NCI-H446 treated with DMSO at 0.1 percent for 48 hours (cell line): Measurements from ENCODE around the gene SHROOM3.
"Not testable (repeated sequence)": the region's sequence is repeated elsewhere in the genome, so short reads cannot be mapped to it uniquely, and the experiment has no call there.

Source experiments
- DNase-seq: peaks from one replicate; lab custom pipeline; 2025; lab: John Stamatoyannopoulos, UW

SHROOM3 gene

DNA sequence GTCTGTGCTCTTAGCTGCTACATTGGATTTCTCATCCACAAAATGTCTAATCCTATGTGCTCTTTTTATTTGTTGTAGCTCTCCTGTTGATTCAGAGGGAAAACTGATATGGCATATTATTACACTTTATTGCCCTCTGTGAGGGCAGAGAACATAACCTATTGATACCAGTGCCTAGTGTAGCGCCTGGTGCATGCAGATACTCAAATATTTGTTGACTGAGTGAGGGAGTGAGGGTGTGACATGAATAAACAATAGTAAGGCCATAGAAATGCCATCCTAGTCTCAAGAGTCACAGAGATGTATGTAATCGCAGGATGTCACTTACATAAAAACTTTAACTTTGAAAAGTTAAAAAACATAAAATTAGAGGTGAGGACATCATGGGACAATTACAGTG, 159.1 kb downstream of the SHROOM3 start:
- DNase-seq = no peak

- no peak for DNase-seq
Measured at GRCh38 chr4:76595435-76595834, 160.4 kb downstream of the SHROOM3 start.

GRCh38 chr4:76596713-76597112, 161.7 kb downstream of the SHROOM3 start:
- no peak for DNase-seq

- DNase-seq = no peak
Measured at GRCh38 chr4:76597423-76597979, 162.5 kb downstream of the SHROOM3 start.

GRCh38 chr4:76600447-76600846, 165.4 kb downstream of the SHROOM3 start:
- no peak for DNase-seq

DNA sequence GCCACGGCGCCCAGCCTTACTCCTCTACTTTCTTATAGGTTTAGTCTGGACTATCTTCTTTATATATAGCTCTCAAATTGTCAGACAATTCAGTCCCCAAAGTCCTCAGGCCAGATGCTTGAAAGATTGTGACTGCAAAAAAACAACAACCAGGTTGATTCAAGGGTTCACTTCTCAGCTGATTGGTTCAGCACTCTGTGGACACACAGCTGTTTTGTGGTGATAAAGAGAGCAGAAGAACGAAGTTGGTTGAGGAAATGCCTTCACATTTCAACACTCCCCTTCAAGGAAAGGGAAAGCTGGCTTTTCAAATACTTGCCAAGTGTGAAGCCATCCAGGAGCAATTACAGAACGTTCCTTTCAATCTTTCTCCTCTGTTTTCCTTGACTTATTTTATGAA, 166.8 kb downstream of the SHROOM3 start:
- DNase-seq = no peak

DNA sequence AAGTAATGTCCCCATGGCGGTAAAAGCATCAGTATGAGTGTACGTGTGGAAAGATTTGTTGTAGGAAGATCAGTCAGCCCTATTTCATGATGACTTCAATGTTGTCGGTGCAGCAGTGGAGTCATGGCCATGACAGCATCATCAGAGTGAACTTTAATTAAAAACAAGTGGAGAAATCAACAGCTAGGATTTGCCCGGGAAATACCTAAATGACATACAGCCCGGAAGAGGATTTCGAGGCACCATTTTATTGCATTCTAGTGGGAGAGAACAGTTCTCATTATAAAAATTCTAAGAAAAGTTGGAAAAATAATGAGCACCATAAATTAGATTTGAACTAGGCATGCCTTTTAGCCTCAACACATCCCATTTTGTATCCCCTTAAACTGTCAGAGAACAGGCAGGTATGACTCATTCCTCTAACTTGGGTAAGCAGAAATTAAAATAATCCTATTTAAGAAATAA, 170.1 kb downstream of the SHROOM3 start:
- DNase-seq = no peak

DNA sequence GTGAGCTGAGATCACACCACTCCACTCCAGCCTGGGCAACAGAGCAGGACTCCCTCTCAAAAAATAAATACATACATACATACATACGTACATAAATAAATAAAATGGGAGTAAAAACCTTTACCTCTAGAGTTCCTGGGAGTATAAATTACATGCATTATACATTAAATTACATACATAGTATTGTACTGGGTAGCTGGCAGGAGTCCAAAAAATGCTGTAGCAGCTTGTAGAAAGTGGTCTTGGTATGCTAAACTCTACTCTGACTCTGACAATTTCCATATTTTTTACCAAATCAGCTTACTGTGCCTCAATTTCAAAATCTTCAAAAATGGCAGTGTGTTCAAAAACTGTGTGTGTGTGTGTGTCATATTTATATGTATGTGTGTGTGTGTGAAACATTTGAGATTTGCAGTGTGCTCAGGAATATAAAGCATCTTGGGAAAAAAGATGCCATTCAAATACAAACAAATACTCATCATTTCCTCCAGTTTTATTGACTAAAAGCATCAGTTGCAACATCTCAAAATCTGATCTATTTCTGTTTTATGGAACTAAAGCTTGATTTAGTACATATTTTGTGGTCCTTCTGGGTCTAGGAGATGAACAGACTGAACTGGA, 171.7 kb downstream of the SHROOM3 start:
- DNase-seq = no peak

DNA sequence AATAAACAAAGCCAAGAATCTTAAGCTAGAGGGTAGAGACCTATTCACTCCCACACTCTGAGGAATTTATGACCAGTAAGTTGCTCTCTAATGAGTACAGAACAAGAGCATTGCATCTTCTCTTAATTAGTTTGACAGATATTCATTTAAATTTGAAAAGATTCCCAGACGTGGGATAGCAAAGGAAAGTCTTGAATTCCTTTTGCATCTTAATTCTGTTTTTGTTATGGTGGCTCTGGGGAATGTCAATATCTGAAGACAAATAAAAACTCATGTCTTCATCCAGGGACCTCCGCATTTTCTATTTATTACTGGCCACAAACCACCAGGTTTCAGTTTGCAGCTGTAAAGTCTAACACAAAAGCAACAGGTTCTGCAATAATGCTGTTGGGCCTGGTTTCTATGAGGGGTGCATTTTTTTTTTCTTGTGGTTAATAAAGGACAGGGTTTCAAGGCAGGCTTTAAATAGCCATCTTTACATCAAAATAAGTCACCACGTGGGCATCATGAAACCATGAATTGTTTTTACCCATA, 172.3 kb downstream of the SHROOM3 start:
- no peak for DNase-seq

DNA sequence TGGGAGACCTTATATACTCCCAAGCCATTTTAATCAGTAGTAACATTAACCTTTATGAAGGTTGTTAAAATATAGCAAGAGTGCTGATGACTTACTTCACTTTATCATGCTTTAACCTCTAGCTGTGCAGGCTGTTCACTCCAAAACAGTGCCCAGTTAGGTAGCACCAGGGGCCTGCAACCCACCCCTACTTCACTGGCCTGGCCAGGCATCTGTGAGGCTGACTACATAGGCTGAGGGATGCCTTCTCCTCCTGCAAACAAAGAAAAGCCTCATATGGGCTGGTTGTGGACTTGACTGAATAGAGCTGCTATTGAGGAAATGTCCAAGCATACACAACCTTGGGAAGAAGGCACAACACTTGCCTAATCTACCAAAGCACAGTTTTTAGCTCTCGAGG, 172.8 kb downstream of the SHROOM3 start:
- DNase-seq = no peak

GRCh38 chr4:76608549-76608948, 173.5 kb downstream of the SHROOM3 start:
- DNase-seq = not testable (repeated sequence)

DNA sequence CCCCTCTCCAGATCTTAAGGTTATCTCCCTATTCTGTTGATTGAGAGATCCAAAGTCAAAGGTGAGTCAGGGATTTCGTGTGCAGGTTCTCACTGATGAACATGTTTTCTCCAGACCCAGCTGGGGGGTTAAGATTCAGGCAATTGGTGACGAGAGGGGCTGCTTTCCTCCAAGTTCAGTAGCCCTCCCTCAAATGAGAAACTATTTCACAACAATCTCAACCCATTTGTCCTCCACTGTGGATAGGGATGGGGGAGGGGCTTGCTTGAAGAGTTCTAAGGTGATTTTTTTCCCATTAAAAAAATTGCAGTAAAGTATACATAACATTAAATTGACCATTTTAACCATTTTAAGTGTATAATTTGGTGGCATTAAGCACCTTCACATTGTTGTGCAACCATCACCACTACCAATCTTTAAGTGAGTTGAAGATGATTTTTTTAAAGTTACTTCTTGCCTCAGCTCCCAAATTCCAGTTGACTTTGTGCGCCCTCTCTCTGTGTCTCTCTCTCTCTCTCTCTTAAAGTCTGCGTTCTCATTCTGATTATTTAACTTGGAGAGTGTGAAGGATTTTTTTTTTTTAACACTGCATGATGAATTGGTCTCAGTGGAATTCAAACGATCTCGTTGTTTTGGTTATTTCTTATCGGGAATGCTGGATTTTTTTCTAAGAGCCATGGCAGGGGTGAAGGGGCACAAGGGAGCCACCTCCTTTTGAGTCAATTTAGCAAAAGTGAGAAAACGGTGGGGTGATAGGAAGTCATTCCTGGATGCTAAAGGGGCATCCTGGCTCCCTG, 175.9 kb downstream of the SHROOM3 start:
- DNase-seq = no peak

DNA sequence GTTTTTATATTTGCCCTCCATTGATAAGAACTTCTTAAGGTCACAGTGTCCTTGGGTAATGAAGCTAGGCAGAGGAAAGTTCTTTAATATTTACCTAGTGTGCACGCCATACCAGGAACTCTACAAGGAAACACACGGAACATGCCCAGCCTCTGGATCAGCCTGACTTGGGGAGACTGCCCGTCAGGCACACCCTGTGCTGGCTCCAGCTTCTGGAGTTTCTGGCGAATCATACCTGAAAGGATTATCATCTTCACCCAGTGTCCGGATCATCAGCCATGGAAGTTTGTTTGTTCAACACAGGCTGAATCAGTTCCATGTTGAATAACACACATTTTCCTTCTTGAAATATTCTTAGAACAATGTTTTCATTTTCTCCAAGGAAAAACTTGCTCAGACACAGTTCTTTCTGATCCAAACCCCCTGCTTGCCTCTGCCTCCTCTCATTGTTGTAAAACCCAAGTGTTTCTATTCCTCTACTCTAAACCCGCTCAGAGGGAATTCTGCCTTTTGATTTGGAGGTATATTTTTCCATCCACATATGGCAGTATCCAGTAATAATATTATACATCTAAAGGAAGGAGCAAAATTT, 176.7 kb downstream of the SHROOM3 start:
- no peak for DNase-seq

- DNase-seq = no peak
Measured at GRCh38 chr4:76614589-76614988, 179.6 kb downstream of the SHROOM3 start.

DNA sequence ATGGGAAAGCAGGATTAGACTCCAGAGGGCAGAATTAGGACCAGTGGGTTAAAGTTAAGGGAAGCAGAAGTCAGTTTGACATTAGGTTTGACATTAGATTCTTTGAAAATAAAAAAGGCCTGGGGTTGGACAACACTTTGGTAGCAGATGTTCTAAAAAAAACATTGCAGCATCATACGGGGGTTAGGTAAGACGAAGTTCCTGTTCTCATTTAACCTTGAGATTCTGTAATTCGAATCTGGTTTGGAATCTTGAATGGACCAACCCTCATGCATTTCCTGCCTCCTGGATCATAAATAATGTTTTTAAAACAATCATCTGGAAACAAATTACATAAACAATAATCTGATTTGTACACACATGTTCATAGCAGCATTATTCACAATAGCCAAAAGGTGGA, 181.0 kb downstream of the SHROOM3 start:
- no peak for DNase-seq

GRCh38 chr4:76616526-76616925, 181.5 kb downstream of the SHROOM3 start:
- no peak for DNase-seq

- DNase-seq = no peak
Measured at GRCh38 chr4:76620723-76621468, 185.9 kb downstream of the SHROOM3 start.

- DNase-seq = no peak
Measured at GRCh38 chr4:76622126-76622525, 187.1 kb downstream of the SHROOM3 start.

DNA sequence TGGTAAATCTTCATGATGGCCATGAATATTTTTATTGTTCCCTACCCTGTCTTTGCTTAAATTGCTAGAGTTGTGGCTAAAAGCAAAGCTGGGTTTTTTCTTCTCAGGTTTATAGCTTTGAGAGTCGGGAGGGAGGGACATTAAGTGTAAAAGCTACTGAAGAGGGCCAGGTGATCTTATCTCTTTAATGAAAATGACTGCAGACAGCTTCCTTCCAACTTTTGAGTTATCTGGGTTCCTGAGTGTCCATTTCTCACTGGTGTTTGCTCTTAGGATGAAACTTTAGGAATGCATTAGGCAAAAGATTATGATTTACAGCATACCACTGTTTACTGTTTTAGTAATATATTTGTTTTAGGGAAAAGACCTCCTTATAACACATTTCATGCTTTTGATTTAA, 187.7 kb downstream of the SHROOM3 start:
- DNase-seq = no peak

- no peak for DNase-seq
Measured at GRCh38 chr4:76623217-76624045, 188.4 kb downstream of the SHROOM3 start.

DNA sequence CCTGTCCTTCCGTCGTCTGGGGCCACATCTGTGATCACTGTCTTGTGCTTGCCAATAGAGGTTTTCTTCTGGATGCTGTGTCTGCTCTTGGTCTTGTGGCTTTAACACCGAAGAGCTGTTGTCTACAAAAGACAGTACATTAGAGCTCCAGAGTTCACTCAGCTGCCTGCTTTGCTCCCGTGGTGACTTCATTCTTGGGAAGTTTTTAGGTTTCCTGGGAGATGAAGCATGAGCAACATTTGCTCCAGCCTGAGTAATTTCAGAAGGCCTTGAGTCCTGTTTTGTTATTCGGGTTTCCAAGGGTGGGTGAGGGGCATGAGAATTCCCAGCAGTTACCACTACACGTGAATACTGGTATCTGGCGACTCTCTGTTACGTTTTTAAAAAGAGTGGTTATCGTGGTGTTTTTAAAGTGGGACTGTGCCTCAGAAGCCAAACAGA, 189.2 kb downstream of the SHROOM3 start:
- no peak for DNase-seq
